Upper lobe of left lung (tissue), 6 donors: ENCODE data around the gene TIGD3. TPM values are rescaled to one million over a fixed set of nuclear protein-coding genes. Genes with fewer than 3 reads are reported as not detected.

Source experiments
- ATAC-seq, 2 donors: fragments of 200-7000 bp; cut with Tn5 transposase; one replicate each; pipeline ENCODE4 v1.9.1; 2022; ENCODE audit warnings: mild to moderate bottlenecking in 2 of 2, moderate library complexity in 2 of 2; ENCODE audit not compliant: low FRiP score in 2 of 2
- DNase-seq, 2 donors: peaks; one replicate each; pipeline ENCODE4 v3.0.0-alpha.2; 2019 to 2020
- H3K27ac ChIP-seq, 4 donors: fragments of 200-600 bp; sonication (generic); one replicate each; pipeline ENCODE4 v1.5.1; 2016 to 2019
- H3K27me3 ChIP-seq, 4 donors: fragments of 200-600 bp; sonication (generic); one replicate each; pipeline ENCODE4 v1.5.1; 2017 to 2019
- H3K36me3 ChIP-seq, 4 donors: fragments of 200-600 bp; sonication (generic); one replicate each; pipeline ENCODE4 v1.5.1; 2016 to 2019
- H3K4me1 ChIP-seq, 4 donors: fragments of 200-600 bp; sonication (generic); one replicate each; pipeline ENCODE4 v1.5.1; 2018 to 2019
- H3K4me3 ChIP-seq, 4 donors: fragments of 200-600 bp; sonication (generic); one replicate each; pipeline ENCODE4 v1.5.1; 2017 to 2019; ENCODE audit warnings: mild to moderate bottlenecking in 2 of 4, moderate library complexity in 1 of 4
- H3K9me3 ChIP-seq, 4 donors: fragments of 200-600 bp; sonication (generic); one replicate each; pipeline ENCODE4 v1.5.1; 2018 to 2019
- EP300 ChIP-seq, 4 donors: sonication (generic); formaldehyde crosslinking; IDR thresholded peaks; one replicate each; pipeline ENCODE4 v1.5.1; 2017; ENCODE audit warnings: antibody characterized with exemption in 4 of 4, control low read depth in 2 of 4
- POLR2A ChIP-seq, 4 donors: fragments of 450-650 bp; IDR thresholded peaks; one replicate each; pipeline ENCODE4 v1.5.1; 2016 to 2017; ENCODE audit warnings: antibody characterized with exemption in 4 of 4, mild to moderate bottlenecking in 2 of 4
- POLR2AphosphoS5 ChIP-seq, 2 donors: sonication (generic); formaldehyde crosslinking; IDR thresholded peaks; one replicate each; pipeline ENCODE4 v1.5.1; 2017; ENCODE audit warnings: antibody characterized with exemption in 2 of 2
- WGBS, 2 donors: methylation state at CpG; one replicate each; pipeline ENCODE4 v1.1.5; 2017 to 2018; 5-methylcytosine and 5-hydroxymethylcytosine counted together
- total RNA-seq, 6 donors: library from RNA; depleted of rRNA in 4 of 6; stranded (reverse); fragments of >200 nt in 4 of 6; gene quantifications; one replicate each; pipeline versions ENCODE4 v1.1.0 to v1.2.1, GENCODE V29; 2016 to 2021
- TF ChIP-seq, protein P1 (sequence below), 6 experiments: fragments of 450-650 bp in 4 of 6; fragments of 200-600 bp in 2 of 6; sonication (generic) in 2 of 6; IDR thresholded peaks; one replicate each; pipeline ENCODE4 v1.5.1; 2016 to 2019; ENCODE audit warnings: antibody characterized with exemption in 6 of 6
- donor health status: DM: no; HTN: no; CAD: no; lungs with moderate emphysema.
- donor health status: DM: no; HTN: yes; CAD: no; lungs with severe emphysema.

The TIGD3 gene
- total RNA-seq, 6 donors from 2014 or later, result 0.15 to 0.51 (median 0.35) TPM; not detected in 2

DNA sequence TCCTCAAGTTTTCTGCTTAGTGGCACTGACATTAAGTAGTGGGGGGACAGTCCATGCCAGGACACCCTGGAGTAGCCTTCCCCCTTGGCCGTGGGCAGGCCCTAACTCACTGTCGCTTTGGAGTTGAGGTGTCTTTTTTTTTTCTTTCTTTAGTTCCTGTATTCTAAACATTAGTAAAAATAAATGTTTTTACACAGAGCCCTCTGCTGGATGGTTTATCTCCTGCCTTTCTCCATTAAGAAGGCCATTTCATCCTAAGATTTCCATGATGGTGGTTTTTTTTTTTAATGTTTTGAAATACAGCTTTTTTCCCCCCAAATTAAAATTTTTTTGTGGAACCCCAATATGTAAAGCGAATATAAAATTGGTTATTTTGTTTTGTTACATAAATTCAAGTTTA is 1.8 kb upstream of the TIGD3 start:
- H3K27ac ChIP-seq, result no peak overlapping the region
- H3K27me3 ChIP-seq, result no peaks in the 10 kb centered on the region
- H3K4me3 ChIP-seq, result no peak overlapping the region
- ATAC-seq (no peak), DNase-seq (no peak)
- 73 to 79% methylated on average over 3 of the region's 3 CpGs for WGBS, 2 donors
- peaks cover 16 to 22% (median 19%) of the 10 kb centered on the region in 4 donors for H3K4me1 ChIP-seq
- TF ChIP-seq EP300 (IDR thresholded peaks at IDR 0.05) (no peak), POLR2AphosphoS5 (IDR thresholded peaks at IDR 0.05) (no peak), POLR2A (IDR thresholded peaks at IDR 0.05) (no peak)
- TF ChIP-seq, protein P1, sequence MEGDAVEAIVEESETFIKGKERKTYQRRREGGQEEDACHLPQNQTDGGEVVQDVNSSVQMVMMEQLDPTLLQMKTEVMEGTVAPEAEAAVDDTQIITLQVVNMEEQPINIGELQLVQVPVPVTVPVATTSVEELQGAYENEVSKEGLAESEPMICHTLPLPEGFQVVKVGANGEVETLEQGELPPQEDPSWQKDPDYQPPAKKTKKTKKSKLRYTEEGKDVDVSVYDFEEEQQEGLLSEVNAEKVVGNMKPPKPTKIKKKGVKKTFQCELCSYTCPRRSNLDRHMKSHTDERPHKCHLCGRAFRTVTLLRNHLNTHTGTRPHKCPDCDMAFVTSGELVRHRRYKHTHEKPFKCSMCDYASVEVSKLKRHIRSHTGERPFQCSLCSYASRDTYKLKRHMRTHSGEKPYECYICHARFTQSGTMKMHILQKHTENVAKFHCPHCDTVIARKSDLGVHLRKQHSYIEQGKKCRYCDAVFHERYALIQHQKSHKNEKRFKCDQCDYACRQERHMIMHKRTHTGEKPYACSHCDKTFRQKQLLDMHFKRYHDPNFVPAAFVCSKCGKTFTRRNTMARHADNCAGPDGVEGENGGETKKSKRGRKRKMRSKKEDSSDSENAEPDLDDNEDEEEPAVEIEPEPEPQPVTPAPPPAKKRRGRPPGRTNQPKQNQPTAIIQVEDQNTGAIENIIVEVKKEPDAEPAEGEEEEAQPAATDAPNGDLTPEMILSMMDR (IDR thresholded peaks at IDR 0.05), result no peak
- peaks cover 20 to 56% (median 45%) of the 10 kb centered on the region in 4 donors for H3K36me3 ChIP-seq
- H3K9me3 ChIP-seq, result no peaks in the 10 kb centered on the region

DNA sequence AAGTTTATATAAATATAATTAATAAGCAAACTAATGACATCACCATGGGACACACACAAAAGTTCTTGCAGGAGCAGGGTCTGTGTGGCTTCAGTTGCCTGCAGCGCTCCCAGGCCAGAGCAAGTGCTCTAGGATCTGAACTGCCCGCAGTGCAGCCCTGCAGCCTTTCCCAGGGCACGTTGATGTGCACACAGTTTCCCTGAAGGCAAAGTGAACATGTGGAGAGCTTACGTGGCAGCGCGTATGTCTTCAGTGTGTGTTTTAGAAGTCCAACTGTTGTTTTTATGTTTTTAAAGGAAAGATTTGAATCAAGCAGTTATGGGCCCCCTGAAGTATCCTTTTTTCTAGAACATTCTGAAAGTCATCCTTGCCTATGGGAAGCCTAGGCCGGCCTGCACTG is 1.2 kb upstream of the TIGD3 start:
- ATAC-seq, result no peak
- H3K36me3 ChIP-seq, result peaks cover 15 to 50% (median 39%) of the 10 kb centered on the region in 4 donors
- WGBS, 2 donors, result 86 to 93% methylated on average over 7 of the region's 7 CpGs
- H3K27ac ChIP-seq, result no peak overlapping the region
- DNase-seq, result no peak
- H3K27me3 ChIP-seq, result no peaks in the 10 kb centered on the region
- TF ChIP-seq EP300 (IDR thresholded peaks at IDR 0.05) (no peak), POLR2AphosphoS5 (IDR thresholded peaks at IDR 0.05) (no peak)
- no peaks in the 10 kb centered on the region for H3K9me3 ChIP-seq
- H3K4me3 ChIP-seq, result no peak overlapping the region
- H3K4me1 ChIP-seq, result peaks cover 16 to 22% (median 21%) of the 10 kb centered on the region in 4 donors

DNA sequence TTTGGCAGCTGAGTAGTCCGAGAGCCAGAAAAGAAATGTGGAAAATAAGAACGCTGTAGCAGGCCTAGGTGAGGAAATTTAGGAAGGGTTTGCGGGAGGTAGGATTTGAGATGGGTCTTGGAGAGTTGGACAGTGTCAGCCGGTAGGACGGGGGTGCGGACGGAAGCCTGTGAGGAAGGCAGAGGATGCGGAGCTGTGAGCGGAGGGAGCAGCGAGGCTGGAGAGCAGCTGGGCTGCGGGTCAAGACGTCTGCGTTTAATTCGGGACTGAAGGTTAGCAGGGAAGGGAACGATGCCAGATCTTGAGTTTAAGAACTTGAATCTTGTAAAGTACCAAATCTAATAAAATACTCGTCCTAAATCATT is 669 bp upstream of the TIGD3 start:
- Histone ChIP-seq H3K27ac (peak overlapping the region; percentile 28 to 81 (median 47)), H3K27me3 (no peaks in the 10 kb centered on the region)
- DNase-seq, result no peak

DNA sequence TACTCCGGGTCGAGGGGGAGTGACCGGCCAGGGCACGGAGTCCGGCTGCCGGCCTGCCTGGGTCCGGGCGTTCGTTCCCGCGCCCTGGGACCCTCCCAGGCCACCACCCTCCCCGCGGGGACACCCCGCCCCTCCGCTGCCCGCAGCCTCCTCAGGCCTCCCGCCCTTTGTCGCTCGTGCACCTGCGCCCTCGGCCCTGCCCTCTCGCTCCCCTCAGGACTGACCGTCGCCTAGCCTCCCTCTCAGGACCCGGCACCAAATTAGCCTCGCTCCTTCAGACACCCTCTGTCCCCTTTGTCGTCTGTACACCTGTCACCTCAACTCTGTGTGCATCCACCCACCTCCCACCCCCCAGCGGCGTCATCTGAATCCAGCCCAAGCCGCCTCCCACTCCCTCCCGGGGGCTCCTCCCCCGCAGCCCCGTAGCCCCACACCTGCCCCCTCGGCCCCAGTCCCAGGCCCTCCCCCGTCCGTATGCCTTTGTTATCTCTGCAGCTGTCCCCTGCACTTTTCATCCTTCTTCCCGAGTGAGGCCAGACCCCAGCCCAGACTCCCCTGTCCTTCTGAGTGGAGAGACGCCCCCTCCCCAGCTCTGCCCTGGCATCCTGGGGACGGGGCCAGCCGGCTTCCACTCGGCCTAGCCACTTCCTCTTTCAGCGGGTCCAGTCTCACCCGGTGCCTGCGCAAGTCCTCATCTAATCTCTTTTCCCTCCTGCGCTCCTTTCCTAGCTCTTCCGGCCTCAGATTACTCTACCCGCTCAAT is 643 bp downstream of the TIGD3 start:
- ATAC-seq, result peak in 1 of 2 donors; percentile 0
- TF ChIP-seq, protein P1 (IDR thresholded peaks at IDR 0.05), result no peak
- TF ChIP-seq POLR2AphosphoS5 (IDR thresholded peaks at IDR 0.05) (no peak), POLR2A (IDR thresholded peaks at IDR 0.05) (no peak), EP300 (IDR thresholded peaks at IDR 0.05) (no peak)
- peak; percentile 70 to 71 for DNase-seq

More for the DNA sequence above, 669 bp upstream of the TIGD3 start:
- H3K36me3 ChIP-seq, result peaks cover 10 to 45% (median 34%) of the 10 kb centered on the region in 4 donors
- H3K9me3 ChIP-seq, result no peaks in the 10 kb centered on the region
- WGBS, 2 donors, result 23 to 28% methylated on average over 16 of the region's 16 CpGs
- ATAC-seq, result peak in 1 of 2 donors; percentile 7
- peaks cover 16 to 22% (median 21%) of the 10 kb centered on the region in 4 donors for H3K4me1 ChIP-seq
- peak overlapping the region; percentile 34 to 93 (median 84) for H3K4me3 ChIP-seq
- TF ChIP-seq, protein P1 (IDR thresholded peaks at IDR 0.05), result no peak
- TF ChIP-seq POLR2A (IDR thresholded peaks at IDR 0.05) (no peak), EP300 (IDR thresholded peaks at IDR 0.05) (no peak), POLR2AphosphoS5 (IDR thresholded peaks at IDR 0.05) (no peak)

DNA sequence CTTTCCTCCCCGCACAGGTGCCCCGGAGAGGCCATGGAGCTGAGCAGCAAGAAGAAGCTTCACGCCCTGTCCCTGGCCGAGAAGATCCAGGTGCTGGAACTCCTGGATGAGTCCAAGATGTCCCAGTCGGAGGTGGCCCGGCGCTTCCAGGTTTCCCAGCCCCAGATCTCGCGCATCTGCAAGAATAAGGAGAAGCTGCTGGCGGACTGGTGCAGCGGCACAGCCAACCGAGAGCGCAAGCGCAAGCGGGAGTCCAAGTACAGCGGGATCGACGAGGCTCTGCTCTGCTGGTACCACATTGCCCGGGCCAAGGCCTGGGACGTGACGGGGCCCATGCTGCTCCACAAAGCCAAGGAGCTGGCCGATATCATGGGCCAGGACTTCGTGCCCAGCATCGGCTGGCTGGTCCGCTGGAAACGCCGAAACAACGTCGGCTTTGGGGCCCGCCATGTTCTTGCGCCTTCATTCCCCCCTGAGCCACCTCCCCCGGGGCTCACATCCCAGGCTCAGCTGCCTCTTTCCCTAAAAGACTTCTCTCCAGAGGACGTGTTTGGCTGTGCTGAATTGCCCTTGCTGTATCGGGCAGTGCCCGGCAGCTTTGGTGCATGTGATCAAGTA is 1.3 kb downstream of the TIGD3 start:
- H3K27ac ChIP-seq, result no peak overlapping the region
- peaks cover 16 to 22% (median 21%) of the 10 kb centered on the region in 4 donors for H3K4me1 ChIP-seq
- no peaks in the 10 kb centered on the region for H3K9me3 ChIP-seq
- no peak for TF ChIP-seq POLR2AphosphoS5 (IDR thresholded peaks at IDR 0.05)
- no peaks in the 10 kb centered on the region for H3K27me3 ChIP-seq
- 48 to 58% methylated on average over 28 to 35 of the region's 35 CpGs for WGBS, 2 donors
- peak in 1 of 2 donors; percentile 25 for ATAC-seq
- H3K4me3 ChIP-seq, result peak overlapping the region in 3 of 4 donors; percentile 78 to 93 (median 89)
- no peak for DNase-seq
- H3K36me3 ChIP-seq, result peaks cover 7 to 25% (median 16%) of the 10 kb centered on the region in 4 donors

More for the DNA sequence above, 643 bp downstream of the TIGD3 start:
- Histone ChIP-seq H3K36me3 (peaks cover 7 to 32% (median 21%) of the 10 kb centered on the region in 4 donors), H3K4me1 (peaks cover 16 to 22% (median 21%) of the 10 kb centered on the region in 4 donors), H3K4me3 (peak overlapping the region; percentile 48 to 93 (median 84)), H3K27me3 (no peaks in the 10 kb centered on the region), H3K9me3 (no peaks in the 10 kb centered on the region), H3K27ac (peak overlapping the region in 2 of 4 donors; percentile 11 to 81)
- 2 to 4% methylated on average over 25 to 33 of the region's 47 CpGs for WGBS, 2 donors
